Smooth muscle cell (in vitro differentiated cells): Measurements from ENCODE around the gene SUSD3. TPM values are rescaled to one million over a fixed set of nuclear protein-coding genes. Genes with fewer than 3 reads are reported as not detected.
A peak's percentile ranks its signal among the peaks of the same experiment; 100 is the strongest.

Experiments used
- DNase-seq: peaks from one replicate; lab custom pipeline; 2025; ENCODE audit not compliant: unreplicated experiment; lab: John Stamatoyannopoulos, UW
- H2AFZ ChIP-seq: fragments of 200-600 bp; sonication (generic); 2 replicates; pipeline ENCODE4 v1.6.0; 2016; ENCODE audit warnings: antibody characterized with exemption, low read depth, mild to moderate bottlenecking
- H3F3A ChIP-seq: fragments of 200-600 bp; sonication (generic); 2 replicates; pipeline ENCODE4 v1.6.0; 2017; ENCODE audit warnings: antibody characterized with exemption, low read depth
- H3K27ac ChIP-seq: fragments of 200-600 bp; sonication (generic); 2 replicates; pipeline ENCODE4 v1.5.1; 2016; ENCODE audit warnings: low read depth, mild to moderate bottlenecking
- H3K27me3 ChIP-seq: fragments of 200-600 bp; sonication (generic); 2 replicates; pipeline ENCODE4 v1.6.1; 2016; ENCODE audit warnings: low read depth, mild to moderate bottlenecking
- H3K36me3 ChIP-seq: fragments of 200-600 bp; sonication (generic); 2 replicates; pipeline ENCODE4 v1.5.1; 2016; ENCODE audit warnings: low read depth
- H3K4me1 ChIP-seq: fragments of 200-600 bp; sonication (generic); 2 replicates; pipeline ENCODE4 v1.5.1; 2016; ENCODE audit warnings: low read depth
- H3K4me2 ChIP-seq: fragments of 200-600 bp; sonication (generic); 2 replicates; pipeline ENCODE4 v1.6.0; 2016; ENCODE audit warnings: mild to moderate bottlenecking
- H3K4me3 ChIP-seq: fragments of 200-600 bp; sonication (generic); 2 replicates; pipeline ENCODE4 v1.5.1; 2016; ENCODE audit warnings: mild to moderate bottlenecking
- H3K79me2 ChIP-seq: fragments of 200-600 bp; sonication (generic); 2 replicates; pipeline ENCODE4 v1.6.0; 2016; ENCODE audit warnings: low read depth, mild to moderate bottlenecking
- H3K9ac ChIP-seq: fragments of 200-600 bp; sonication (generic); 2 replicates; pipeline ENCODE4 v1.6.0; 2016; ENCODE audit warnings: low read depth
- H3K9me3 ChIP-seq: fragments of 200-600 bp; sonication (generic); replicated peaks from 2 replicates; pipeline ENCODE4 v1.5.1; 2016; ENCODE audit warnings: low read depth
- H4K20me1 ChIP-seq: fragments of 200-600 bp; sonication (generic); 2 replicates; pipeline ENCODE4 v1.6.0; 2016; ENCODE audit warnings: low read depth
- WGBS: methylation state at CpG from one replicate; pipeline ENCODE4 v1.1.7; 2016; ENCODE audit warnings: low lambda C conversion rate; 5-methylcytosine and 5-hydroxymethylcytosine counted together
- polyA plus RNA-seq: library from polyadenylated mRNA; unstranded; fragments of >200 nt; fragmentation: Nextera tagmentation; extraction: Ambion mirVana; gene quantifications from 2 replicates; pipeline ENCODE4 v1.2.1, GENCODE V29; 2016
- total RNA-seq: library from RNA; depleted of rRNA; stranded (reverse); fragments of >200 nt; gene quantifications from 2 replicates; pipeline ENCODE4 v1.2.3, GENCODE V29; 2014
- TF ChIP-seq, protein P1 (sequence below): fragments of 200-600 bp; sonication (generic); IDR thresholded peaks from 2 replicates; pipeline ENCODE4 v1.5.1; 2017; ENCODE audit warnings: borderline replicate concordance, mild to moderate bottlenecking, antibody characterized with exemption; ENCODE audit not compliant: insufficient read depth, poor library complexity, severe bottlenecking

SUSD3 gene
- total and polyA plus RNA-seq, 2 experiments from 2014 or later = 0.34 TPM; not detected in 1

DNA sequence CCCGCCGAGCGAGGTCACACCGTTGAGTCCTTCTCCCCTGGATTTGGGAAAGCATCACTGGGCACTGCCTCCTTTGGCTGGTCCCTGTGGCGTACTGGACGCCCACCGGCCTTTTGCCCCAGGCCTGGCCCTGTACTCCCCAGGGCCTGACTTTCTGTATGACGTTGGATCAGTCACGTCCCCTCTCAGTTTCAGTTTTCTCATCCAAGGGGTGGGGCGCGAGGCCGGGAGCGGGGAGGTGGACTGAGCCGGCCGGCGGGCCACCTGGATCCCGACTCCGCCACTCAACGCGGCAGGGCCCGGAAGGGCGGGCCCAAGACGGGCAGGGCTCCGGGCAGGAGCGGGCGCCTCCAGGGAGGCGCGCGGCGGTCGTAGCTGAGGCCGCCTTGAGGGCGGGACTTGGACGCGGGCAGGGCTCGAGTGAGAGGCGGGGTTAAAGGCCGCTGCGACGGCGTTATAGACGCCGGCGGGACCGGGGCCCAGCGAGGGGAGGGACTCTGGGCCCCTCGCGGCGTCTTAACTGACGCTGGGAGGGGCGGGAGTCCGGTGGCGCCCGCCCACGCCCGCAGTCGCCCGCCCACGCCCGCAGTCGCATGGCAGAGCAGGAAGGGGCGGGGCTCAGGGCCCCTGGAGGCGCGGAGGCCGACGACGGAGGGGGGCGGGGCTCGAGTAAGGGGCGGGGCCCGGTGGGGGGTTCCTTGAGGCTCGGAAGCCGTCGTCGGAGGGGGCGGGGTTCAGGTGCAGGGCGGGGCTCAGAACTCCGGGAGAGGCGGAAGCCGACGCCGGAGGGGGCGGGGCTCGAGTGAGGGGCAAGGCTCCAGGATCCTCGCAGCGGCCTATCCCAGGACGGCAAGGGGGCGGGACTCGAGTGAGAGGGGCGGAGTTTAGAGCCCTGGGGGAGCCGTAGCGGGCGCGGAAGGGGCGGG is 37.0 kb downstream of the SUSD3 start:
- peak overlapping the region; percentile 22 for H2AFZ ChIP-seq
- peak overlapping the region; percentile 79 for H3K27ac ChIP-seq
- TF ChIP-seq, protein P1, sequence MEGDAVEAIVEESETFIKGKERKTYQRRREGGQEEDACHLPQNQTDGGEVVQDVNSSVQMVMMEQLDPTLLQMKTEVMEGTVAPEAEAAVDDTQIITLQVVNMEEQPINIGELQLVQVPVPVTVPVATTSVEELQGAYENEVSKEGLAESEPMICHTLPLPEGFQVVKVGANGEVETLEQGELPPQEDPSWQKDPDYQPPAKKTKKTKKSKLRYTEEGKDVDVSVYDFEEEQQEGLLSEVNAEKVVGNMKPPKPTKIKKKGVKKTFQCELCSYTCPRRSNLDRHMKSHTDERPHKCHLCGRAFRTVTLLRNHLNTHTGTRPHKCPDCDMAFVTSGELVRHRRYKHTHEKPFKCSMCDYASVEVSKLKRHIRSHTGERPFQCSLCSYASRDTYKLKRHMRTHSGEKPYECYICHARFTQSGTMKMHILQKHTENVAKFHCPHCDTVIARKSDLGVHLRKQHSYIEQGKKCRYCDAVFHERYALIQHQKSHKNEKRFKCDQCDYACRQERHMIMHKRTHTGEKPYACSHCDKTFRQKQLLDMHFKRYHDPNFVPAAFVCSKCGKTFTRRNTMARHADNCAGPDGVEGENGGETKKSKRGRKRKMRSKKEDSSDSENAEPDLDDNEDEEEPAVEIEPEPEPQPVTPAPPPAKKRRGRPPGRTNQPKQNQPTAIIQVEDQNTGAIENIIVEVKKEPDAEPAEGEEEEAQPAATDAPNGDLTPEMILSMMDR = no peak
- peaks cover 25% of the 10 kb centered on the region for H4K20me1 ChIP-seq
- H3K9me3 ChIP-seq = no peaks in the 10 kb centered on the region
- DNase-seq = peak; percentile 100
- no peaks in the 10 kb centered on the region for H3K36me3 ChIP-seq
- peak overlapping the region; percentile 78 for H3K4me3 ChIP-seq
- 18% methylated on average over 35 of the region's 95 CpGs for WGBS
- peak overlapping the region; percentile 80 for H3K4me2 ChIP-seq
- peak overlapping the region; percentile 74 for H3K9ac ChIP-seq
- H3K79me2 ChIP-seq = peaks cover 30% of the 10 kb centered on the region
- H3K4me1 ChIP-seq = peaks cover 4% of the 10 kb centered on the region
- H3F3A ChIP-seq = peaks cover 19% of the 10 kb centered on the region
- no peaks in the 10 kb centered on the region for H3K27me3 ChIP-seq

DNA sequence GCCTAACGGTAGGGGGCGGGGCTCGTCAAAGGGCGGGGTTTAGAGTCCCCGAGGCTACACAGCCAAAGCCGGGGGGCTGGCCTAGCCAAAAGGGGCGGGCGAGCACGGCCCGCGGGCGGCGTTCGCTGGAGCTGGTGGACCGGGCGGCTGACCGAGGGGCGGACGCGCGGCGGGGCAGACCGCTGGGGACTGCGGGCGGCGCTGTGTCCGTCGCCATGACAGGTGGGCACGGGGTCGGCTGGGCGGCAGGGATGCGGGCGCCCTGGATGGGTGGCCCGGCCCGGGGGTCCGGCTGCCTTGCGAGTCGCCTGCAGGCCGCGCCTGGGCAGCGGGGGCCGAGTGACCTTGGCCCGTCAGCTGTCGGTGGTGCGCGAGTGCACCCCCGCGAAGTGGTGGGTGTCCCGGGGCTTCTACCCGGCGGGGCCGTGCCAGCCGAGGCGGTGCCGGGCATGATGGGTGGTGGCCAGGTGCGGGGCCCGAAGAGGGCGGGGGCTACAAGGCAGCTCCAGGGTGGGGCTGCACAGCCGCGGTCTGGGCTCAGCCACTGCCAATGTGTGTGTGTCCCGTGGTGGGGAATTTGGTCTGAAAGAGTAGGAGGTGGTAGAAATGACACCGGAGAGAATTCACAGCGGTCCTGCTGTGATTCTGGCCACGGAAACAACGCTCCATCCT is 37.8 kb downstream of the SUSD3 start, which contains the start of gene CARD19:
TSS of gene CARD19 (plus strand) at position 87 of the 672 bp plus-strand sequence. CDS start at position 216, 129 bp downstream.
- Histone ChIP-seq H3K4me2 (peak within 1 kb of the TSS; percentile 92), H3K79me2 (peaks cover 38% of the 10 kb centered on the region), H3K27ac (peak within 1 kb of the TSS; percentile 79), H3K9ac (peak within 1 kb of the TSS; percentile 74), H3K4me1 (peaks cover 4% of the 10 kb centered on the region), H2AFZ (peak within 1 kb of the TSS; percentile 79), H3K4me3 (peak within 1 kb of the TSS; percentile 78), H3F3A (peaks cover 15% of the 10 kb centered on the region), H3K9me3 (no peaks in the 10 kb centered on the region), H4K20me1 (peaks cover 33% of the 10 kb centered on the region), H3K36me3 (no peaks in the 10 kb centered on the region), H3K27me3 (no peaks in the 10 kb centered on the region)
- DNase-seq = no peak
- TF ChIP-seq, protein P1 = no peak
- WGBS = under 1% methylated on average over 46 of the region's 65 CpGs

DNA sequence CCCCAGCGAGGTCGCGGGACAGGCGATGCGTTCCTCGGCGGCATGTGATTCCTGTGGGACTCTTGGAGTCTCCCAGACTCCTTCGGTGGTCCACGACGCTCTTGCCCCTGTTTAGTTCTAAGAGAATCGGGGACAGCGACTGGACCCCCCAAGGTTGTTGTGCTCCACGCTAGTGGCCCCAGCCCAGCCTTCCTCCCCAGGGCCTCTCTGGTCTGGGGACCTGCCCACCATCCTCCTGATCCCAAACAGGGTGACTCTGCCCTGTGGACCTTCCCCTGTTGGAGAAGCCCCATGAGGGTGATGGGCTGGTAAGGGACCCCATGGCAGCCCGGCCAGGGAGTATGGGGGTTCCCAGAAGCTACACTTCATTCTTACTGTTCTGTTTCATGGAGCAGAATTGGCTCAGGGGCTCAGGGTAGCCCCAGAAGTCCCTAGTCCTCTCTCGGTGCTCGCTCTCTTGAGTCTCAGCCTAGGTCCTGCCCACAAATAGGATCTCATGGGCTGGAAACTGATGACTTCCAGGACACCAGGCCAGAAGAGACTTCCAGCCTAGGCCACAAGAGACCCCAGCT is 38.4 kb downstream of the SUSD3 start:
- Histone ChIP-seq H3K4me1 (peaks cover 4% of the 10 kb centered on the region), H3K27me3 (no peaks in the 10 kb centered on the region), H3K9ac (peak overlapping the region; percentile 74), H3K79me2 (peaks cover 43% of the 10 kb centered on the region), H4K20me1 (peaks cover 37% of the 10 kb centered on the region), H3K4me3 (peak overlapping the region; percentile 78), H3K4me2 (peak overlapping the region; percentile 92), H3K36me3 (no peaks in the 10 kb centered on the region), H3K9me3 (no peaks in the 10 kb centered on the region), H3K27ac (peak overlapping the region; percentile 77), H2AFZ (peak overlapping the region; percentile 79), H3F3A (peaks cover 11% of the 10 kb centered on the region)
- no peak for DNase-seq
- WGBS = 29% methylated on average over 15 of the region's 16 CpGs
- TF ChIP-seq, protein P1 = no peak
